ENCODE results near the gene SLC39A7.
A peak's percentile ranks its signal among the peaks of the same experiment; 100 is the strongest.

The SLC39A7 gene

GRCh38 chr6:33206864-33207551 is 6.3 kb downstream of the SLC39A7 start:
- Mint-ChIP-seq H3K27ac (ENCODE audit: low read depth) (no peak overlapping the region), H3K27me3 (no peaks in the 10 kb centered on the region), H3K4me3 (peak overlapping the region; percentile 99), H3K36me3 (ENCODE audit: insufficient read depth) (peaks cover 40% of the 10 kb centered on the region), H3K9me3 (no peaks in the 10 kb centered on the region), H3K4me1 (peaks cover 60% of the 10 kb centered on the region)
- no peak for ATAC-seq (replicated peaks; ENCODE audit: extremely low read depth, poor library complexity, severe bottlenecking)
- no peak for DNase-seq (ENCODE audit: low spot score in 2 of 2)

GRCh38 chr6:33207552-33208090 is 7.0 kb downstream of the SLC39A7 start:
- Mint-ChIP-seq H3K4me3 (peak overlapping the region; percentile 85), H3K9me3 (no peaks in the 10 kb centered on the region), H3K27ac (ENCODE audit: low read depth) (peak overlapping the region; percentile 90), H3K36me3 (ENCODE audit: insufficient read depth) (peaks cover 38% of the 10 kb centered on the region), H3K27me3 (peaks cover 5% of the 10 kb centered on the region), H3K4me1 (peaks cover 58% of the 10 kb centered on the region)
- ATAC-seq (replicated peaks; ENCODE audit: extremely low read depth, poor library complexity, severe bottlenecking) (no peak), DNase-seq (ENCODE audit: low spot score in 2 of 2) (no peak)

- Mint-ChIP-seq H3K4me3 (peak within 1 kb of the TSS; percentile 85), H3K9me3 (no peaks in the 10 kb centered on the region), H3K36me3 (ENCODE audit: insufficient read depth) (peaks cover 33% of the 10 kb centered on the region), H3K4me1 (peaks cover 59% of the 10 kb centered on the region), H3K27ac (ENCODE audit: low read depth) (peak within 1 kb of the TSS; percentile 90), H3K27me3 (peaks cover 12% of the 10 kb centered on the region)
- peak; percentile 68 for ATAC-seq (replicated peaks; ENCODE audit: extremely low read depth, poor library complexity, severe bottlenecking)
- DNase-seq (ENCODE audit: low spot score in 2 of 2), result peak; percentile 77 to 82
Observed at GRCh38 chr6:33208091-33208967, 7.7 kb downstream of the SLC39A7 start, which contains the start of gene RING1. TSS of gene RING1 (plus strand) at chr6:33208500. CDS start at chr6:33208823, 323 bp downstream.

- peaks cover 27% of the 10 kb centered on the region for H3K36me3 Mint-ChIP-seq (ENCODE audit: insufficient read depth)
- ATAC-seq (replicated peaks; ENCODE audit: extremely low read depth, poor library complexity, severe bottlenecking) (no peak), DNase-seq (ENCODE audit: low spot score in 2 of 2) (no peak)
- peaks cover 59% of the 10 kb centered on the region for H3K4me1 Mint-ChIP-seq
- H3K27ac Mint-ChIP-seq (ENCODE audit: low read depth), result peak overlapping the region; percentile 90
- no peaks in the 10 kb centered on the region for H3K9me3 Mint-ChIP-seq
- peaks cover 28% of the 10 kb centered on the region for H3K27me3 Mint-ChIP-seq
- peak overlapping the region; percentile 85 for H3K4me3 Mint-ChIP-seq
Observed at GRCh38 chr6:33209856-33210255, 9.2 kb downstream of the SLC39A7 start.

GRCh38 chr6:33211136-33211535 is 10.5 kb downstream of the SLC39A7 start:
- peaks cover 25% of the 10 kb centered on the region for H3K36me3 Mint-ChIP-seq (ENCODE audit: insufficient read depth)
- no peak overlapping the region for H3K27ac Mint-ChIP-seq (ENCODE audit: low read depth)
- H3K27me3 Mint-ChIP-seq, result peaks cover 40% of the 10 kb centered on the region
- no peaks in the 10 kb centered on the region for H3K9me3 Mint-ChIP-seq
- ATAC-seq (replicated peaks; ENCODE audit: extremely low read depth, poor library complexity, severe bottlenecking), result no peak
- peaks cover 46% of the 10 kb centered on the region for H3K4me1 Mint-ChIP-seq
- no peak overlapping the region for H3K4me3 Mint-ChIP-seq
- no peak for DNase-seq (ENCODE audit: low spot score in 2 of 2)

GRCh38 chr6:33211666-33212422 is 11.2 kb downstream of the SLC39A7 start:
- peaks cover 25% of the 10 kb centered on the region for H3K36me3 Mint-ChIP-seq (ENCODE audit: insufficient read depth)
- H3K4me1 Mint-ChIP-seq, result peaks cover 42% of the 10 kb centered on the region
- peaks cover 43% of the 10 kb centered on the region for H3K27me3 Mint-ChIP-seq
- H3K4me3 Mint-ChIP-seq, result no peak overlapping the region
- DNase-seq (ENCODE audit: low spot score in 2 of 2), result no peak
- H3K9me3 Mint-ChIP-seq, result no peaks in the 10 kb centered on the region
- no peak overlapping the region for H3K27ac Mint-ChIP-seq (ENCODE audit: low read depth)
- ATAC-seq (replicated peaks; ENCODE audit: extremely low read depth, poor library complexity, severe bottlenecking), result no peak

- Mint-ChIP-seq H3K4me1 (peaks cover 38% of the 10 kb centered on the region), H3K4me3 (peak overlapping the region; percentile 75), H3K9me3 (no peaks in the 10 kb centered on the region), H3K27me3 (peaks cover 53% of the 10 kb centered on the region), H3K36me3 (ENCODE audit: insufficient read depth) (peaks cover 24% of the 10 kb centered on the region), H3K27ac (ENCODE audit: low read depth) (no peak overlapping the region)
- ATAC-seq (replicated peaks; ENCODE audit: extremely low read depth, poor library complexity, severe bottlenecking) (no peak), DNase-seq (ENCODE audit: low spot score in 2 of 2) (no peak)
Observed at GRCh38 chr6:33212857-33213165, 12.1 kb downstream of the SLC39A7 start.

GRCh38 chr6:33213166-33213988 is 12.7 kb downstream of the SLC39A7 start:
- ATAC-seq (replicated peaks; ENCODE audit: extremely low read depth, poor library complexity, severe bottlenecking) (no peak), DNase-seq (ENCODE audit: low spot score in 2 of 2) (no peak)
- Mint-ChIP-seq H3K27ac (ENCODE audit: low read depth) (peak overlapping the region; percentile 58), H3K9me3 (no peaks in the 10 kb centered on the region), H3K4me1 (peaks cover 36% of the 10 kb centered on the region), H3K36me3 (ENCODE audit: insufficient read depth) (peaks cover 20% of the 10 kb centered on the region), H3K4me3 (peak overlapping the region; percentile 75), H3K27me3 (peaks cover 58% of the 10 kb centered on the region)

- no peak for DNase-seq (ENCODE audit: low spot score in 2 of 2)
- Mint-ChIP-seq H3K36me3 (ENCODE audit: insufficient read depth) (peaks cover 14% of the 10 kb centered on the region), H3K9me3 (no peaks in the 10 kb centered on the region), H3K4me3 (peak overlapping the region; percentile 75), H3K4me1 (peaks cover 32% of the 10 kb centered on the region), H3K27me3 (peaks cover 64% of the 10 kb centered on the region), H3K27ac (ENCODE audit: low read depth) (no peak overlapping the region)
- no peak for ATAC-seq (replicated peaks; ENCODE audit: extremely low read depth, poor library complexity, severe bottlenecking)
Observed at GRCh38 chr6:33213989-33214335, 13.3 kb downstream of the SLC39A7 start.

GRCh38 chr6:33215271-33216116 is 14.8 kb downstream of the SLC39A7 start:
- DNase-seq (ENCODE audit: low spot score in 2 of 2) (no peak), ATAC-seq (replicated peaks; ENCODE audit: extremely low read depth, poor library complexity, severe bottlenecking) (peak; percentile 27)
- Mint-ChIP-seq H3K9me3 (no peaks in the 10 kb centered on the region), H3K27ac (ENCODE audit: low read depth) (peak overlapping the region; percentile 60), H3K27me3 (peaks cover 68% of the 10 kb centered on the region), H3K4me1 (peaks cover 23% of the 10 kb centered on the region), H3K36me3 (ENCODE audit: insufficient read depth) (peaks cover 10% of the 10 kb centered on the region), H3K4me3 (peak overlapping the region; percentile 75)

GRCh38 chr6:33216117-33216649 is 15.5 kb downstream of the SLC39A7 start:
- no peaks in the 10 kb centered on the region for H3K9me3 Mint-ChIP-seq
- DNase-seq (ENCODE audit: low spot score in 2 of 2) (no peak), ATAC-seq (replicated peaks; ENCODE audit: extremely low read depth, poor library complexity, severe bottlenecking) (no peak)
- peak overlapping the region; percentile 60 for H3K27ac Mint-ChIP-seq (ENCODE audit: low read depth)
- H3K36me3 Mint-ChIP-seq (ENCODE audit: insufficient read depth), result peaks cover 8% of the 10 kb centered on the region
- H3K4me3 Mint-ChIP-seq, result no peak overlapping the region
- peaks cover 23% of the 10 kb centered on the region for H3K4me1 Mint-ChIP-seq
- H3K27me3 Mint-ChIP-seq, result peaks cover 68% of the 10 kb centered on the region
